SIG-M5 treated with dmso at 0.1 percent for 504 hours (cell line): Measurements from ENCODE around the gene NACA.
"Not testable (repeated sequence)": the region's sequence is repeated elsewhere in the genome, so short reads cannot be mapped to it uniquely, and the experiment has no call there.

Source experiments
- DNase-seq: peaks from one replicate; lab custom pipeline; 2025; ENCODE audit not compliant: unreplicated experiment; lab: John Stamatoyannopoulos, UW

NACA gene

DNA sequence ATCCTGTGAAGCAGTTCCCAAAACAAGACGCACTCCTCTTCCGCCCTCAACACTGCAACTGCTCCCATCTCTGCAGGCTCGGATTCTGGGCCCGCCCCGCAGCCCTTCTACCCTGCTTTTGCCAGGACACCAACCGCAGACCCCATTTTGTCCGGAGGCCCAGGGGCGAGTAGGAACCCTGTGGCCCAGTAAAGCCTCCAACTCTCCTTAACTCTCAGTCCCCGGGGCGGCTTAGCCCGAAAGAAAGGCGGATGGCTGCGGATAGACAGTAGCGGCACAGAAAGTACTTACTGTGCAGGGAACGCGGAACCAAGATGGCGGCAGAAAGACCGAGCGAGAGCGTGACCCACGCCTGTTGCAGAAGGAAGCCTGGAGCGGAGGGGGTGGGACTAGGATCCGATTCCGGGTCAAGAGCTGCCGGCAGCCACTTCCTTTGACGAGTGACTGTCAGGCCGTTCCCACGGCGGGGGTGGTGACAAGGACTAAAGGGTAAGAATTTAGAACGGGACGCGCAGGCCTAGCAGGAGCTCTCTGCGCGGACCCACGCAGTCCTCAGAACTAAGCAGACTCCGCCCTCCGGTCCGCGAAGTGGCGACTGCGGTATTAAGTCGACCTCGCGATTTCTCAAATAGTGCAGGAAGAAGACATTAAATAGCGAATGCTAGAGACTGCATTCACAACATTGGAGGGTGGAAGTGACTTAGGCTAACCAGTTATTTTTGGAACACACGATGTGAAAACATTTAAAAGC lies at the start of gene NACA:
Gene NACA, minus strand, starts transcription at position 328 of the 751 bp plus-strand sequence. CDS start 778 bp downstream, outside the sequence.
- DNase-seq: peak; percentile 100

DNA sequence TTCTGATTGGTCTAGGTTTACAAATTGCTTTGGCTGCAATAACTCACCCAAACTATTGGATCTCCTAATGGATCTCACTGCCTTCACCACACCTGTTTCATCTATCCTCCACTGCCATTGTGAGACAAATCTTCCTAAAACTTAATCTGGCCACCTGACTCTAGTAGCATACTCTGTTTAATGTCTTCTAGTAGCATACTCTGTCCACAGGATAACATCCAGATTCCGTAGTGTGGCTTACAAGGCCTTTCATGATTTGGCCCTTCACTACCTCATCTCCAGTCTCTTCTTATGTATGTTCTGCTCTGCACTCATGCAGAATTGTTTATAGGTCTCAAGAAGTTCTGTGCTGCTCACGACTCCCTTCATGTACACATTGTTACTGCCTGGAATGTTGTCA lies 48.0 kb upstream of the NACA start:
- DNase-seq: no peak

DNA sequence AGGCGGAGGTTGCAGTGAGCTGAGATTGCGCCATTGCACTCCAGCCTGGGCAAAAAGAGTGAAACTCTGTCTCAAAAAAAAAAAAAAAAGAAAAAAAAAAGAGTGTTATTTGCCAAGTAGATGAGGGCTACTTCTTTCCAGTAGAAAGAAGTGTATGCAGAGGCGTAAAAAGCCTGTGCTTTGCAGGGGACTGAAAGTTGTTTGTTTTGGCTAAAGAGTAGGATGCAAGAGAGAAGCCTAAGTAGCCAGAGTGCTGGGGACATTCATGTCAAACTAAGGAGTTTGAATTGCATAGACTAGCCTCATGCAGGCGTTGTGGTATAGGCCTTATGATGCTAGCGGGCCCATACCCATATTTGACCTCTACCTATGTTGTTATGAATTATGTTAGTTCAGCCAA lies 47.5 kb upstream of the NACA start:
- DNase-seq: no peak

DNA sequence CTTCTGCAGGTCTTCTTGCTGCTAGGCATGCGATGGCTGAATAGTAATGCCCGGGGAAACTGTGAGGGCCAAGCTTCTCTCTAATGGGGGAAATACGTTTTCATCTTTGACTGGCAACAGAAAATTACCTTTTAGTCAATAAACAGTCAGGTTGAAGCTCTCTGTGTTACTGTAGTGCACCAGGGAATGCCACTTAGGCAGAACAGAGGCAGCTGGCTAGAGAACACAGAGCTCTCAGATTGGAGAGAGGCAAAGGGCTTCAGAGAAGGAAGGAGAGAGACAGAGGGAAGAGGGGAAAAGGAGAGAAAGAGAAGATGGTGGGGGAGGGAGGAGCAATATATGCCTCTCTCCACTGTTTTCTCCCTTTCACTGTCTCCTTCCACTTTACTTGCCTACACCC lies 44.8 kb upstream of the NACA start:
- no peak for DNase-seq

DNA sequence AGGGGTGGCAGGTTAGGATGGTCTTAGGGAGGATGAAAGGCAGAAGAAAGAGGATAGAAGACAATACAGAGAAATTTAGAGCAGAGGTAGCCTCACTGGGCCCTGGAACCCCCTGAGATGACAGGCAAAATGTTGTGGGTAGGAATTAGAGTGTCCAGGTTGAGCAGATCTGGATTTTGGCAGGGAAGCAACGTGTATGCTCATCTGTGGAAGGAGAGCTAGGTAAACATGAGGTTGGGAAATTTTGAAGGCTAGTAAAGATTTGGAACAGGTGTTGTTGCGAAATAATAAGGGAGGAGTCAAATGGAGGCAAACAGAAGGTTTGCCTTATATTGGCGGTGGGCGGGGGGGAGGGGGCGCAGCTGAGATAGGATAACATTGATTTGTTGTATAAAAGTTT lies 43.3 kb upstream of the NACA start:
- DNase-seq: no peak

DNA sequence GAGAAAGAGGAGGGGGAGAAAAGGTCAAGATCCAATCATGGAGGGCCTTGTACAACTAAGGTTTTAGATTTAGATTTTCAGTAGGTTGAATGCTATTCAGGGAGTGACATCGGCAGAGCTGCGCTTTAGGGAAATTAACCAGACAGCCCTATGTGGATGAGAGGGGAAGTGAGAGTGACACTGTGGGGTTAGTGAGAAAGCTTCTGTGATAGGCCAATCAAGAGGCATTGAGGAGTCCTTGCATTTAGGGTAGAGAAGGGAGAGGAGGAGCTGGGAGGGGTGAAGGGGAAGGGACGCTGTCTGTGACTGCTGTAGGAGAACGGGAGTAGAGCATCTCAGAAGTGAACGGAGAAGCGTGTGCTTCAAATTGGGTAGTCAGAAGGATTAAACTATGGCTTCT lies 41.4 kb upstream of the NACA start:
- peak; percentile 94 for DNase-seq

DNA sequence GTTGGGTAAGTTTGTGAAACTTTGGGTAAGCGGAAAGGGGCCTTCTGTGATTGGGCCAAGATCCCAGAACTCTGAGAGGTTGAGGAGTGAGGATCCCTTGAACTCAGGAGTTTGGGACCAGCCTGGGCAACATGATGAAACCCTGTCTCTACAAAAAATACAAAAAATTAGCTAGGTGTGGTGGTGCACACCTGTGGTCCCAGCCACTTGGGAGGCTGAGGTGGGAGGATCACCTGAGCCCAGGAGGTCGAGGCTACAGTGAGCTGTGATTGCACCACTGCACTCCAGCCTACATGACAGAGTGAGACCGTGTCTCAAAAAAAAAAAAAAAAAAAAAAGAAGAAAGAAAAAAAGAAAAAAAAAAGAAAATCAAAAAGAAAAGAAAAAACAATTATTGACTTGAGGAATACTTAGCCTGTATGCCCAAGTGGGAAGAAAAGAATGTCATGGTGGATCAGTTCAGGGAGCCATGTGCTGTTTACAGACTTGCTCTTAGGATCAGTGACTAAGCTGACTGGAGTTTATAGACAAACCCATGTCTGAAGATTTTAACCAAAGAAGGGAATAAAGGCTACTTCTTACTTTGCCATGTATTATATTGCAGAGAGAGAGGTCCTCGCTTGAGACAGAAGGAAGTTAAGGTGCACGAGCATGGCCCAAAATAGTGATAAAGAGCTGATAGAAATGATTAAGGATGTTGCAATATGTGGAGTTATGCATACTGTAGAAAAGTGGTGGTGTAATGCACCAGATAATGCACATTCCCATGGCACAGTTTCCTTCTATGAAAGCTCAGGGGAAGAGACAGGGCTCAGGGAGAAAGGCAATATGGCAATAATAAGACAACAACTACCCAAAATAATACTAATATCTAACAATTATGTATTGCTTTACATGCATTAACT lies 38.9 kb upstream of the NACA start:
- peak; percentile 41 for DNase-seq

DNA sequence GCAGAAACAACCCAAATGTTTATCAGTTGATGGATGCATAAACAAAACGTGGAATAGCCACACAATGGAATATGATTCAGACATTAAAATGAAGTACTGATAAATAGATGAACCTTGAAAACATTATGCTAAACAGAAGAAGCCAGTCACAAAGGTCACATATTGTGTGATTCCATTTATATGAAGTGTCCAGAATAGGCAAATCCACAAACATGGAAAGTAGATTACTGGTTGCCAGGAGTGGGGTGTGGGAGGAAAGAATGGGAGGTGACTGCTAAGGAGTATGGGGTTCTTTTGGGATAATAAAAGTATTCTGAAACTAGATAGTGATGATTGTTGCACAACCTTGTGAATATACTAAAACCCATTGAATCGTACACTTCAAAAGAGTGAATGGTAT lies 36.7 kb upstream of the NACA start:
- DNase-seq: no peak

DNA sequence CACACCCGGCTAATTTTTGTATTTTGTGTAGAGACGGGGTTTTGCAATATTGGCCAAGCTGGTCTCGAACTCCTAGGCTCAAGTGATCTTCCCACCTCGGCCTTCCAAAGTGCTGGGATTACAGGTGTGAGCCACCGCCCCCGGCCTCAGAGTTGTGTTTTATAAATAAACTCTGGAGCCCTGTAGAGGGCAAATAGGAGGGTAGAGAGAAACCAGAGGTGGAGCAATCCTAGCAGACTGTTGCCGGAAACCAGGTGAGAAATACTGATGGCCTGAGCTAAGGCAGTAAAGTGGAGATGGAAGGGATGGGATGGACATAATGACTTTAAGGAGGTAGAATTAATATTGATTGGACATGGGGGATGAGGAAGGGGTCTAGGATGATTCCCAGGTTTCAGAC lies 35.4 kb upstream of the NACA start:
- no peak for DNase-seq

DNA sequence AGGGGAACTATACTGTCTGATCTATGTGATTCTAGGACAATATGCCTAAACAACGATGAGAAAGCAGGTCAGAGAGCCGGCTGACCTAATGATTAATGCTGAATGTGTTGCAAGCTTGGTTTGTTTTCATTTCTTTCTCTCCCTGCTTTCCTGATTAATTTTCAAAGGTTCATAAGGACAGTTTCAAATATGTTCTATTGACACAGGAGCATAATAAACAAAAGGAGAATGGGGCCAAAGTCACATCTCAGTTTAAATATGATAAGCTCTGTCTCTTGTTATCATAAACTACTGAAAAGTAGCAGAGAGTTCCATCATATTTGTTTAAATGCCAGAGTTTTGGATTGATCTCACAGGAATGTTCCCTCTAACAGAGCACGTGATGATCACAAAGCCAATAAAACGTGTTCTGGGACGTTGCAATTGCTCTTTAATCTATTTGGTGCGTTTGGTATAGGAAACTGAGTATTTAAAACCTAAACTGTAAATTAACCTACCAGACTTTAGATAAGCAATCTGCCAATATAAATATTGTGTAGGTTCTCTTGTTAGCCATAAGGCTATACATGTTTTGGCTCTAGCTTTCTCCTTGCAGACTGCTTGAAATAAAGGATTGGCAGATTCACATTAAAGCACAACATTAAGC lies 34.3 kb upstream of the NACA start:
- no peak for DNase-seq

DNA sequence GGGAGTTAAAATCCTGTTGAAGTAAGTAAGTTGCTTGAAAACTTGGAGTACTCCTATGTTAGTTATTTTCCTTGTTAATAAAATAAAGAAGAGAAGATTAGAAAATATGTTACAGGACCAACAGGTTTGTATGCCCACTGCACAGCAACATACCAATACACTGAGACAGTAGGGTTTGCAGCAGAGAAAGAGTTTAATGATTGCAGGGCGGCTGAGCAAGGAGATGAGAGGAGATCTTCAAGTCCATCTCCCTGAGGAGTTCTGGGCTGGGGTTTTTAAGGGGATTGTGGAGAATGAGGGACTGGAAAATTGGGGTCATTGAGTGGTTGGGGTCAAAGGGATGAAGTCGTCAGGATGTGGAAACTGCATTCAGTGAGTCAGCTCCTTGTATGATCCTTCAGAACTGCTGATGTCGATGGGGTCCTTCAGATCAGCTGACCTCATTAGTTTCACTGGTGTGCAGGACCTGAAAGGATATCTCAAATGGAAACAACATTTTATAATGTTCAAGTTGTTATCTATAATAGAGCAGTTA lies 33.7 kb upstream of the NACA start:
- DNase-seq: no peak

DNA sequence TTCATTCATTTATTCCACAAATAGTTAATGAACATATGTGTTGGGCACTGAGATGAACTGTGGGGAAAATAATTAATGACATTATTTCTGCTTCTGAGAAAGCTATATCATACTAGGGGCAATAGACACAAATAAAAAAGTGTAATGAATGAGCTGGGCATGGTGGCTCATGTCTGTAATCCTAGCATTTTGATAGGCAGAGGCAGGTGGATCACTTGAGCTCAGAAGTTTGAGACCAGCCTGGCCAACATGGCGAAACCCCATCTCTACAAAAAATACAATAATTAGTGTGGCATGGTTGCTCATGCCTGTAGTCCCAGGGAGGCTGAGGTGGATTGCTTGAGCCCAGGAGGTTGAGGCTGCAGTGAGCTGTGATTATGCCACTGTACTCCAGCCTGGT lies 32.9 kb upstream of the NACA start:
- not testable (repeated sequence) for DNase-seq

DNA sequence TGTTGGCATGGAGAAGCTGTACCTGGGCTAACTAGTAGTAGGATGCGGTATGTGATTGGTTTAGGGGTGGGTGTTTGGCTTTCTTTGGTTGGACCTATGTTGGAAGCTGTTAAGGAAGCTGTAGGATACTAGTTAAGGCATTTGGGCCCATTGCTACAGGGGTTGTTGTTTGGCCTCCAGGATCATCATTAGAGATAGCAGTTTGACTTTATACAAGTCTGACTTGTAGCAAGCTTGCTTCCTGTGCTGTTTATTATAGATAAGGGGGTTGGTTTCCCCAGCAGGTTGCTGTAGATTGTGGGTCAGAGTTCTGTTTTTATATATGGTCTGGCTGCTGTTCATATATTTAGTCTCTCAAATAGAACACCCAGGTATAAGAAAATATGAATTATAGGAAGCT lies 28.5 kb upstream of the NACA start:
- no peak for DNase-seq

DNA sequence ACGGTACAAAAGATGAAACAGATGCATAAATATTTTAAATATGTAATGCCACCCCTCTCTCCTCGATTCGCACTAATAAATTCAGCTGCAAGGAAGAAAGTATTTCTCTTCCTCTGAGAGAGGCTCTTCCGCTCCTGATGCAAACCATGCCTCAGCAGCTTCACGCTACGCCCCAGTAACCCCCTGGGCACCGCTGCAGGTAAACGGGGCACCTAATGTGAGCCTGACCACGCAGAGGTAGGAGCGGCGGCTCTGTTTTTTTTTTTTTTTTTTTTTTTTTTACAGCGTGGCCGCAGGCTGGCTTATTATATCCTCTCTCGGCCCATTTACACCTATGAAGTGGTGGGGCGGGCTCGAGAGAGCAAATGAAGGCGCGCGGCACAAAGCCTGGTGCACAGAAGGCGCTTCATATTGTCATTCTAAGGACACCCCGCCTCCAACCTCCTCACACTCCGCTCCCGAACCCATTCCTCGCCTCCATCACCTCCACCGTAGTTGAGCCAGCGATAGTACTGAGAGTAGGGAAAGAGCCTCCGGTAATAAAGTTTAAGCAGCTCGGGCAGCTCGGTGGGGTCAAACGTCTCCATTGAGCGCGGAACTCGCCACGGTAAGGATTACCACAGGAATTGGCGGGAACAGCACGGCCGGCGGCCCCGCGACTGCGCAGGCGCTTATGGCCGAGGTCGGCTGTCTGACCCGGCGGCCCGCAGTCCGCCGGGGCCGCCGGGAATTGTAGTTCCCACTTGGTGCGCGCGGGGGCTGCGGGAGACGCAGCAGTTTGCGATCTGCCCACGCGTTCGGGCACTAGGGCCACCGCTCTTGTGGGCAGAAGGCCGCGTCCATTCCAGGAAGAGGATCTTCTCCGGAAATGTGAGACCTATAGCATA lies 26.9 kb upstream of the NACA start, which contains the start of gene PRIM1:
Gene PRIM1, minus strand, starts transcription at position 612 of the 887 bp plus-strand sequence. Its CDS starts 25 bp downstream, at position 587.
- peak; percentile 86 for DNase-seq

DNA sequence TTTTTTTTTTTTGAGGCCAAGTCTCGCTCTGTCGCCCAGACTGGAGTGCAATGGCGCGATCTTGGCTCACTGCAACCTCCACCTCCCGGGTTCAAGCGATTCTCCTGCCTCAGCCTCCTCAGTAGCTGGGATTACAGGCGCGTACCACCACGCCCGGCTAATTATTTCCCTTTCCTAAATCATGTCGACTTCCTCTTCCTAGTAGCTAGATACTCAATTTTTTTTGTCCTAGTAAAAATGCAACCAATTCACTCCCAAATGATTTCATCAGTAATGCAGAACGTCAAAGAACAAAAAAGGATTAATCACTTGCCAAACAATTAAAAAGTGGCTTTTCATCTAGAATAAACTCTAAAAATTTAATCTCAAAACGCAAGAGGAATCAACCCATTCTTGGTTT lies 25.5 kb upstream of the NACA start:
- DNase-seq: peak; percentile 16

DNA sequence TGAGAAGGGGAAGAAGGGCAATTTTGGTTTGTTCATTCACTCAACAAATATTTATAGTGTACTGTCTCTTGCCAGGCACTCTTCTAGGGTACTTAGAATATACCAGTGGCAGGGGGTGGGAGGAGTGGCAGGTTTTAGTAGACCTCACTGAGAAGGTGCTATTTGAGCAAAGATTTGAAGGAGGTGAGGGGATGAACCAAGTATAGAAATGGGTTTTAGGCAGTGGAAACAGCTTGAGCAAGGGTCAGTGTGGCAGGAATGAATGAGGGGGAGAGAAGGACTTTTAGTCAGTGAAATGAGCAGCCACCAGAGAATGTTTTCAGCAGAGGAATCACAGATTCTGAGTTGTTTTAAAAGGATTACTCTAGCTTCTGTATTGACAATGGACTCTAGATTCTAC lies 24.8 kb upstream of the NACA start:
- no peak for DNase-seq

DNA sequence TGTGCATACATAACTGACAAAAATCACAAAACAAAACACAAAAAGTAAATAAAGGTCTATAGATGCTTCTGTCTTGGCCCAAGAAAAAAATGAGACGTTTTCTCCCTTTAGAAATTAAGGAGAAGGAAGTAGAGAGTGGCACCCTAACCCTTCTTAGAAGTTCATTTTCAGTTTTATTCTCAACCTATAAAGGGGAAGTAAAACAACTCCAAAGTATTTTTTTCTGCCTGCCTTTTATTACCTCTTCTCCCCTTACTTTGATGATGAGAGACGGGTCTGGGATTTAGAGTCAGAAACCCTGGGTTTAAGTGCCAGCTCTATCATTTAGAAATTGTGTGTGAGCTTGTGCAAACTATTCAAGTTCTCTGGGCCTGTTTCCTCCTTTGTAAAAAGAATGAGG lies 24.3 kb upstream of the NACA start:
- peak; percentile 72 for DNase-seq

DNA sequence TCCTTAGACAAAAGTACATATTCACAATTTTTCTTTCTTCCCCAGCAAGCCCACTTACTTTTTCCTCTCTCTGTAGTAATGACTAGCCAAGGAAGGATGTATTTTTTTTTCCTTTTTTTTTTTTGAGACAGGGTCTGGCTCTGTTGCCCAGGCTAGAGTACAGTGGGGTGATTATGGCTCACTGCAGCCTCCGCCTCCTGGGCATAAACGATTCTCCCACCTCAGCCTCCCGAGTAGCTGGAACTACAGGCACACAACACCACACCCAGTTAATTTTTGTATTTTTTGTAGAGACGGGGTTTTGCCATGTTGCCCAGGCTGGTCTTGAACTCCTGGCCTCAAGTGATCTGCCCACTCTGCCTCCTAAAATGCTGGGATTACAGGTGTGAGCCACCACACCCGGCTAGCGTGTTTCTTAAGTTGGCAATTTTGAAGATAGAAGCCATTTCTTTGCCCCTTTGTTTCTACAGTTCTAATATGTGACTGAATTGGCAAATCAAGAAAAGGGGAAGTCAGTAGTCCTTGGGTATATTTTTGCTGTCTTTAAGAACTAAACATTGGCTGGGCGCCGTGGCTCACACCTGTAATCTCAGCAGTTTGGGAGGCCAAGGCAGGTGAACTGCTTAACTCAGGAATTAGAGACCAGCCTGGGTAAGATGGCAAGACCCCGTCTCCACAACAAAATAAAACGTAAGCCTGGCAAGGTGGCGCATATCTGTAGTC lies 3.2 kb upstream of the NACA start:
- DNase-seq: peak; percentile 26

DNA sequence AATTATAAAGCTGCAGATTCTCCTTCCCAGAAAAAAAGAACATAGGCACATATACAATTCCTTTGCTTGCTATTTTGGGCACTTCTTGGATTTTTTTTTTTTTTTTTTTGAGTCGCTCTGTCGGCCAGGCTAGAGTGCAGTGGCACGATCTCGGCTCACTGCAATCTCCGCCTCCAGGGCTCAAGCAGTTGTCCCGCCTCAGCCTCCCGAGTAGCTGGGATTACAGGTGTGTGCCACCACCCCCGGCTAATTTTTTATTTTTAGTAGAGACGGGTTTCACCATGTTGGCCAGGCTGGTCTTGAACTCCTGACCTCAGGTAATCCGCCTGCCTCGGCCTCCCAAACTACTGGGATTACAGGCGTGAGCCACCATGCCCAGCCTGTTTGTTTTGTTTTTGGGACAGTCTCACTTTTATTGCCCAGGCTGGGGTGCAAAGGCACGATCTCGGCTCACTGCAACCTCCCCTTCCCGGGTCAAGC lies 1.1 kb upstream of the NACA start:
- not testable (repeated sequence) for DNase-seq

DNA sequence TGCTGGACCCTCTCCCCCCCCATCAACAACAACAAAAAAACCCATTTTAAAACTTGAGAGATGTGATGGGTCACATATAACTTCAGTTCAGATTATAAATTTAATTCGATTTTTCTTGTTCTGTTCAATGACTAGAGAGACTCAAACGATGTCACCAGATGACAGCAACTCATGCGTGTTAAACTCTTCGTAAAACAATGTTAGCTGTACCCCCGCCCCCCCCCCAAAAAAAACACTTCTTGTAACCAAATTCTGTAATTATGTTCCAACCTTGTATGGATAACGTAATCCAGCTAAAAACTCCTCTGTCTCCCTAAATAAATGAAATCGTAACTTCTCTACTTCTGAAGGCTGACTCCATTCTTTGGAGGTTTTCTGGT lies 614 bp upstream of the NACA start:
- DNase-seq: no peak
